Stimulated activated effector memory CD8-positive, alpha-beta T cell treated with anti-CD3 and anti-CD28 coated beads, Interleukin-12 subunit alpha, Interleukin-12 subunit beta, amount 100 ng/mL, for 72 hours (primary cell): ENCODE results near the gene PTPRN2.
"Not testable (repeated sequence)": the region's sequence is repeated elsewhere in the genome, so short reads cannot be mapped to it uniquely, and the experiment has no call there.

ENCODE experiments used
- ATAC-seq: fragments of 150-1000 bp; cut with Tn5 transposase; 2 replicates; pipeline ENCODE4 v1.10.0; 2021
- DNase-seq, 2 donors: peaks; one replicate each; pipeline ENCODE4 v3.0.0; 2021 to 2022; ENCODE audit warnings: low spot score in 2 of 2
- H3K27ac Mint-ChIP-seq: one replicate; pipeline ENCODE4 v1.8.0; 2022; ENCODE audit warnings: mild to moderate bottlenecking, mixed read lengths
- H3K36me3 Mint-ChIP-seq: one replicate; pipeline ENCODE4 v1.8.0; 2022; ENCODE audit warnings: mild to moderate bottlenecking, mixed read lengths
- H3K4me1 Mint-ChIP-seq: one replicate; pipeline ENCODE4 v1.8.0; 2022; ENCODE audit warnings: mixed read lengths
- H3K4me3 Mint-ChIP-seq: one replicate; pipeline ENCODE4 v1.8.0; 2022; ENCODE audit warnings: mild to moderate bottlenecking, mixed read lengths
- H3K9me3 Mint-ChIP-seq: one replicate; pipeline ENCODE4 v1.8.0; 2022; ENCODE audit warnings: mixed read lengths

PTPRN2 gene

DNA sequence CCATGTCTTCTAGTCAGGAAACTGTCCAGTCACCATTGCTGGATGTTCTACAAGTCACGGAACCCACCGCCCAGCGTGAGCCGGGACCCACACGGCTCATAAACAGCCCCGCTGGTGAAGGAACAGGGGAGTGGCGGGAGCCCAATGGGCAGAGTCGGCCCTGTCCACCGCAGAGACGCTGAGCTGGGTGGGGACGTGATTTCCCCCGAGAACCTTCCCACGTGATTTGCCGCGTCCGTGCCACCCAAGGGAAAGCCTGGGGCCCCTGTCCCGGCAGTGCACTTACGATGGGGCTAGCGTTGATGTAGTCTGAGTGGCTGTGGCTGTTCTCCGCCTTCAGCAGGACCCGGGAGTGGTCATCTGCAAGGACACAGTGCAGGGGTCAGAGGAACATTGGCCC, 983.9 kb downstream of the PTPRN2 start:
- no peaks in the 10 kb centered on the region for H3K36me3 Mint-ChIP-seq
- no peaks in the 10 kb centered on the region for H3K4me1 Mint-ChIP-seq
- no peaks in the 10 kb centered on the region for H3K9me3 Mint-ChIP-seq
- no peak for ATAC-seq
- no peak overlapping the region for H3K27ac Mint-ChIP-seq
- DNase-seq: no peak
- no peak overlapping the region for H3K4me3 Mint-ChIP-seq

DNA sequence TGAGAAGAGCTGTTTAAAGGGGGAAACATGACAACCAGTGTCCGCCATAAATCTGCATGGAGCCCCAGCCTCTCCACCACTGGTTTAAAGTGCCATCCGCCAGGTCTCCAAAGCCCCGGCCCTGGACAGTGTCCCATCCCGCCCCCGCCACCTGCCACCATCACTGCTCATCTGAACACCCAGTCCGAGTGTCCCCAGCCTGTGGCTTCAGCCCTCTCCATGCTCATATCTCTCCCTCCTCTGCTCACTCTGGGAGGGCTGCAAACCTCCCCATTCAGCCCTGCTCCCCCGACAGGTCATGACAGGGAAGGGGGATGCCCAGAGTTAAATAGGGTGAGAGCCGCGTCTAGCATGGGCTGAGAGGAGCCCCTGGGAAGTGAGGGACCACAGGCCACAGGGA, 984.6 kb downstream of the PTPRN2 start:
- no peak overlapping the region for H3K4me3 Mint-ChIP-seq
- H3K36me3 Mint-ChIP-seq: no peaks in the 10 kb centered on the region
- no peak for DNase-seq
- ATAC-seq: no peak
- H3K9me3 Mint-ChIP-seq: no peaks in the 10 kb centered on the region
- no peak overlapping the region for H3K27ac Mint-ChIP-seq
- no peaks in the 10 kb centered on the region for H3K4me1 Mint-ChIP-seq

DNA sequence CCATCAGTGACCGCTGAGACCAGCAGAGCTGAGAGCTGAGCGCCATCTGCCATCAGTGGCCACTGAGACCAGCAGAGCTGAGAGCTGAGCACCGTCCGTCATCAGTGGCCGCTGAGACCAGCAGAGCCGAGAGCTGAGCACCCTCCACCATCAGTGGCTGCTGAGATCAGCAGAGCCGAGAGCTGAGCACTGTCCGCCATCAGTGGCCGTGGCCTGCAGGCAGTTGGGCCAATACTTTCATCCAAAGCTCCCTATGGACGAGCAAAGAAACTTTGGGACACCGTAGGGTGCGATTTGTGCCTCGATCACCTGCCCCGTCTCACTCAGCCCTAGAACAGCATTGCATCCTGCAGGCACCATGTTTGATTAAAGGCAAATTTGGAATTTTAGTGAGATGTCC, 985.0 kb downstream of the PTPRN2 start:
- Mint-ChIP-seq H3K9me3 (no peaks in the 10 kb centered on the region), H3K4me1 (no peaks in the 10 kb centered on the region), H3K27ac (no peak overlapping the region), H3K4me3 (no peak overlapping the region), H3K36me3 (no peaks in the 10 kb centered on the region)
- no peak for ATAC-seq
- no peak for DNase-seq

DNA sequence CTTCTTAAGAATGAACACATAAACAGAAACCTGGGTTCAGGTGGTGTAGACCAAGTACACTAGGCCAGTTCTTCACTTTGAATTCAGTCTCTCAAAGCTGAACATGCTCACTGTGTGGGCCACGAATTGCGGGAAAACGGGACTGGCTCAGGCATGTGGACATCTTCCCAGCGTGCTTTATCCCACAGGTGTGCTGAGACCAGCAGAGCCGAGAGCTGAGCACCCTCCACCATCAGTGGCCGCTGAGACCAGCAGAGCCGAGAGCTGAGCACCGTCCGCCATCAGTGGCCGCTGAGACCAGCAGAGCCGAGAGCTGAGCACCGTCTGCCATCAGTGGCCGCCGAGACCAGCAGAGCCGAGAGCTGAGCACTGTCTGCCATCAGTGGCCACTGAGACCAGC, 985.5 kb downstream of the PTPRN2 start:
- no peaks in the 10 kb centered on the region for H3K36me3 Mint-ChIP-seq
- no peaks in the 10 kb centered on the region for H3K9me3 Mint-ChIP-seq
- no peak overlapping the region for H3K4me3 Mint-ChIP-seq
- no peaks in the 10 kb centered on the region for H3K4me1 Mint-ChIP-seq
- no peak overlapping the region for H3K27ac Mint-ChIP-seq
- no peak for DNase-seq
- ATAC-seq: no peak

DNA sequence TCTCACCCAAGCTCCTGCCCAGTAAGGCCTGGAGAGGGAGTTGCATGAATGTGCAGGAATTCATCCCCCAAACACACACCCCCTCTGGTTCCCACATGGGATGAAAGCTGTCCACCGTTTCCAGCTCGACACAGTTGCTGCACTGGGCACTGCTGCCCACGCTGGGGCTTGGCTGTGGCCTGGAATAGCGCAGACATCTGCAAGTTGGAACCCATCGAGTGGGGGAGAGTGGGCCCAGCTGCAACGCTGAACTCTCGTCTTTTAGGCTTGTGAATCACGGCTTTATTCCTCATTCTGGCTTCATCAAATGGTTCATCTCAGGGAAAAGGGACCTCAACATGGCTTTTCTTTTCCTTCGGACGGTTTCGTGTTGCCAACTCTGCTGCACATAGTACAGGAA, 986.1 kb downstream of the PTPRN2 start:
- Mint-ChIP-seq H3K4me1 (no peaks in the 10 kb centered on the region), H3K36me3 (no peaks in the 10 kb centered on the region), H3K4me3 (no peak overlapping the region), H3K27ac (no peak overlapping the region), H3K9me3 (no peaks in the 10 kb centered on the region)
- no peak for DNase-seq
- no peak for ATAC-seq

DNA sequence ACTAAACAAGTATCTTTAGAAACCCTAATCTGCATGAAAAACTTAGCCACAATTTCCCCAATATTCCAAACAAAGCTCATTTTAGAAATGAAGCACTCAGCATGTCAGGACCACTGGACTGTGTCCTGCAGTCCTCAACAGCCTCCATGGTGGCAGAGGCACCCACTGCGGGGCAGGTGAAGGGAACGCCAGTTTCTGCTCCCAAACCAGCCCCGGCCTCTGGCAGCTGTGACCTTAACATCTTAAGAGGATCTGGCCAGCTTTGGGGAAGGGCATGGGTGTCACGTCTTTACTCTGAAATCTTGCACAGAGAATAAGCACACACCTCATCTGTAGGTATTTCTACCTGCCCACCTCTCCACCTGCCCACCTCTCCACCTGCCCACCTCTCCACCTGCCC, 988.1 kb downstream of the PTPRN2 start:
- no peak for ATAC-seq
- no peak overlapping the region for H3K4me3 Mint-ChIP-seq
- no peaks in the 10 kb centered on the region for H3K4me1 Mint-ChIP-seq

DNA sequence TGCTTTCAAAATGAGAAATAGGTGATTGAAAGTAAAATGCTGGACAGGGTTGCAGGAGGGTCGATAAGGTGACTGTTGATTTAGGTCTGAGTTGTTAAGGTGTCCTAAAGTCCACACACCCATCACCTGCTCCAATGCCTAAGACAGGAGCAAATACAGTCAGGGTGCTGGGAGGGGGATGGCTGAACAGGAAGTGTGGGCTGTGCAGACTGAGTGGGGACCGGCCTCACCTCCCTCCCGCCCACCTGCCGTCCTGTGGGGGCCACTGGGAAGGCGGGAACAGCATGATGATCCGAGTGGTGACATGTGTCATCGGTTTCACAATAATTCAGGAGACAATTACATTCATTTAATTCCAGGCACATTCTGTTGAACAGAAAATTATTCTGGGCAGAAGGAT, 990.1 kb downstream of the PTPRN2 start:
- no peak overlapping the region for H3K4me3 Mint-ChIP-seq

More for the DNA sequence above, 988.1 kb downstream of the PTPRN2 start:
- H3K9me3 Mint-ChIP-seq: no peaks in the 10 kb centered on the region
- DNase-seq: no peak
- no peaks in the 10 kb centered on the region for H3K36me3 Mint-ChIP-seq
- no peak overlapping the region for H3K27ac Mint-ChIP-seq

DNA sequence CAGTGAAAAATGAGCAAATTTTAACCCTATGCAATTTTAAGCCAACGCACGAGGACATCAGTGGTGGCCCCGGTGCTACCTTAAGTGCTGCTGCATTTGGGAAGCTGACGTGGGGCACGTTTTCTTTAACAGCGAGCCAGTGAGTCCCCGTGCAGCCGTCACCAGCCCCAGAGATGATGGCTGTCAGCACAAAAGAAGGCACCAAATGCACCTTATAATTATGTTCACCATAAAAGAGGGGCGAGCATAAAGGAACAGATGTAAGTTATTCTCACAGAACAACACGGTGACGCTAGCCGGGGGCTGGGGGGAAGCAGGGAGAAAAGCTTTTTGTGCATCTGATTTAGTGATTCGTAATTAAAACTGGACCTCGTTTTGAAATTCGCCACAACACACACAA, 990.7 kb downstream of the PTPRN2 start:
- Mint-ChIP-seq H3K4me3 (no peak overlapping the region), H3K4me1 (peaks cover 14% of the 10 kb centered on the region), H3K36me3 (no peaks in the 10 kb centered on the region), H3K9me3 (peaks cover 5% of the 10 kb centered on the region), H3K27ac (no peak overlapping the region)
- DNase-seq: no peak
- no peak for ATAC-seq

More for the DNA sequence above, 990.1 kb downstream of the PTPRN2 start:
- Mint-ChIP-seq H3K9me3 (peaks cover under 1% of the 10 kb centered on the region), H3K27ac (no peak overlapping the region), H3K4me1 (peaks cover 8% of the 10 kb centered on the region), H3K36me3 (no peaks in the 10 kb centered on the region)
- DNase-seq (no peak), ATAC-seq (no peak)

DNA sequence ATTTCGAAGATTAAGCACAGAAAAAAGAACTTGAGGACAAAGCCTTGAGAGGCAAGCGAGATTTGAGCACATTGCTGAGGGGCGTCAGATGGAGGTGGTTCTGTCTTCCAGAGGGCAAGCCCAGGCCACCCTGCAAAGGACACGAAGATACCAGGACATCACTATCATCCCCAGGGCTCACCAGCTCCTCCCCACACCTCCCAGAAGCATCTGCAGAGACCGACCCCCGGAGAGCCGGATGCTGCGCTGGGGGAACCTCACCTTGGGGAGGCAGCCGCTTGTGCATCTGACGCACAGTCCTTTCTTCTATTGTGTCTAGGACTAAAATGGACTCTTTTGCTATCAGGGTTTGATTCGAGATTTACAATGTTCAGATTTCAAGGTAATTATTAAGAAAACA, 991.2 kb downstream of the PTPRN2 start:
- Mint-ChIP-seq H3K9me3 (peaks cover 5% of the 10 kb centered on the region), H3K27ac (no peak overlapping the region)

DNA sequence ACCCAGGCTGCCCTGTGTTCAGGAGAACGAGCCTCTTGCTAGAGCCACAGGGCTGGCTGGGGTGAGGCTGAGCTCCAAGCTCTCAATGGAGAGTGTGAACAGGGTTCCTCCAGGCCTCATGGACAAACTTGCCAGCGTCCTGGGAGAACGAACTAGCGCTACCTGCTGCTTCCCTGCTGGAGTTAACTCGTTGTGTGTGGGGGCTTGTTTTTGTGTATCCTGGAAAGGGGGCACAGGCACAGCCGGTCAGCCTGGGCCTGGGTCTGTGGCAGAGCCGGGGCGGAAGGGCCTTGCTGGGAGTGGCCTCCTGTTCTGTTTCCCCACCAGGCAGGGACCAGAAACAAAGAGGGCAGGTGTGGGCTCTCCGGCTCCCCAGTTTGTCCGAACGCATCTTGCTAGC, 991.6 kb downstream of the PTPRN2 start:
- H3K27ac Mint-ChIP-seq: no peak overlapping the region
- ATAC-seq (no peak), DNase-seq (no peak)
- H3K36me3 Mint-ChIP-seq: no peaks in the 10 kb centered on the region
- H3K4me1 Mint-ChIP-seq: peaks cover 14% of the 10 kb centered on the region
- no peak overlapping the region for H3K4me3 Mint-ChIP-seq
- peaks cover 5% of the 10 kb centered on the region for H3K9me3 Mint-ChIP-seq

More for the DNA sequence above, 991.2 kb downstream of the PTPRN2 start:
- H3K4me3 Mint-ChIP-seq: no peak overlapping the region
- no peak for DNase-seq
- no peak for ATAC-seq
- peaks cover 14% of the 10 kb centered on the region for H3K4me1 Mint-ChIP-seq
- H3K36me3 Mint-ChIP-seq: no peaks in the 10 kb centered on the region

DNA sequence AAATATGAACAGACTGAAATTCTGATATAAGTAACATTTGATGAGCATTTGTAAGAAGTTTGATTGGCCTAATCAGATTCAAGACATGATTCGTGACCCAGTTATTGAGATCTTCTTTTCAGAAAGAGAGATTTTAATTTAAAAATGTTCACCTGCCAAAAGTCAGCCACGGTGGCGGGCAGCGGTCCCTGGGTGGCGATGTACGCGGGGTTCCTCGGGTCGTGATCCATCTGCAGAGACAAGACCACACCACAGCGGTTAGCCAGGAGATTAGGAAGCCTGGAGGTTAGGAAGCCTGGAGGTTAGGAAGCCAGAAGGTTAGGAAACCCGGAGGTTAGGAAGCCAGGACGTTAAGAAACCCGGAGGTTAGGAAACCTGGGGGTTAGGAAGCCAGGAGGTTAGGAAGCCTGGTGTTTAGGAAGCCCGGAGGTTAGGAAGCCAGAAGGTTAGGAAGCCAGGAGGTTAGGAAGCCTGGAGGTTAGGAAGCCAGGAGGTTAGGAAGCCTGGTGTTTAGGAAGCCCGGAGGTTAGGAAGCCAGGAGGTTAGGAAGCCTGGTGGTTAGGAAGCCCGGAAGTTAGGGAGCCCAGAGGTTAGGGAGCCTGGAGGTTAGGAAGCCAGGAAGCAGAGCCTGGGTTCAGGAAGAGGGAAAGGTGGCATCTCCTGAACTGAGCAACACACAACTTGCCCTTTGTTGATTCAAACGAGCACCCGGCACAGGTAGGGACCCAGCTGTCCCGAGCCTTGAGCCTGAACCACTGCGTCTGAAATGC, 992.4 kb downstream of the PTPRN2 start:
- no peak overlapping the region for H3K4me3 Mint-ChIP-seq
- H3K36me3 Mint-ChIP-seq: no peaks in the 10 kb centered on the region
- DNase-seq (no peak), ATAC-seq (no peak)
- H3K9me3 Mint-ChIP-seq: peaks cover 5% of the 10 kb centered on the region
- no peak overlapping the region for H3K27ac Mint-ChIP-seq
- H3K4me1 Mint-ChIP-seq: peaks cover 14% of the 10 kb centered on the region

DNA sequence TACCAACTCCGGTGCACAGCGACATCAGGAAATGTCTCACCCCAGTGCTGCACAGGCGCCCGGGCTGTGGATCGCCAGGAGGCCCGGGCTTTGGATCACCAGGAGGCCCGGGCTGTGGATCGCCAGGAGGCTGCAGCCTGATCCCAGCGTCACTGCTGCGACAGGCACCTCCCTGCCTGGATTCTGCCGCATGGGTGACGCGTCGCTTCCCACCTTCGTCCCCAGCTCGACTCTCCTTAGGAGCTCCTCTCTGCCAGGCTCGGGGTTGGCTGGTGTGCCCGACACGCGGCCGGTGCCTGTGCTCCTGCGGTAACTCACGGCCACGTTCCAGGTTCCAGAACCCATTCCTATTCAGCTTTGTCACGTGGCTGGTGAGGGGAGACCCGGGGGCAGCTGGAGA, 993.3 kb downstream of the PTPRN2 start:
- Mint-ChIP-seq H3K27ac (no peak overlapping the region), H3K4me1 (peaks cover 14% of the 10 kb centered on the region), H3K36me3 (no peaks in the 10 kb centered on the region), H3K9me3 (peaks cover 5% of the 10 kb centered on the region), H3K4me3 (no peak overlapping the region)
- no peak for ATAC-seq
- no peak for DNase-seq

DNA sequence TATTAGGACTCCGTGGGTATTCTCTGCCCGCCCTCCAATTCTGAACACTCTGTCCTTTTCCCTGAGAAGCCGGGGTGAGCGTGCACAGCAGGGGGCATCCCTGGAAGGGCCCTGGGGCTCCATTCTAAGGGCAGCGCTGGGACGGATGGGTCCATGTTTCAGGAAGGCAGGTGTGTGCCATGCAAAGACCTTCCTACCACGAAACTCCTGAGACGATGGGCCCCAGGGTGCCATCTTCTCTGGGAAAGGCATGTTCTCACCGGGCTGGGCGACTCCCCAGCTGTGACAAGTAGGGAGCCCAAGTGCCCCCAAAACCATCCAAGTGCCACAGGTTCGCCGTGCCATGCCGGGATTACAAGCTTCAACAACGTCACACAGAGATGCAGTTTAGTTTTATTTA, 994.1 kb downstream of the PTPRN2 start:
- ATAC-seq (no peak), DNase-seq (no peak)
- Mint-ChIP-seq H3K27ac (no peak overlapping the region), H3K9me3 (peaks cover 5% of the 10 kb centered on the region), H3K4me1 (peaks cover 14% of the 10 kb centered on the region), H3K4me3 (no peak overlapping the region), H3K36me3 (no peaks in the 10 kb centered on the region)

DNA sequence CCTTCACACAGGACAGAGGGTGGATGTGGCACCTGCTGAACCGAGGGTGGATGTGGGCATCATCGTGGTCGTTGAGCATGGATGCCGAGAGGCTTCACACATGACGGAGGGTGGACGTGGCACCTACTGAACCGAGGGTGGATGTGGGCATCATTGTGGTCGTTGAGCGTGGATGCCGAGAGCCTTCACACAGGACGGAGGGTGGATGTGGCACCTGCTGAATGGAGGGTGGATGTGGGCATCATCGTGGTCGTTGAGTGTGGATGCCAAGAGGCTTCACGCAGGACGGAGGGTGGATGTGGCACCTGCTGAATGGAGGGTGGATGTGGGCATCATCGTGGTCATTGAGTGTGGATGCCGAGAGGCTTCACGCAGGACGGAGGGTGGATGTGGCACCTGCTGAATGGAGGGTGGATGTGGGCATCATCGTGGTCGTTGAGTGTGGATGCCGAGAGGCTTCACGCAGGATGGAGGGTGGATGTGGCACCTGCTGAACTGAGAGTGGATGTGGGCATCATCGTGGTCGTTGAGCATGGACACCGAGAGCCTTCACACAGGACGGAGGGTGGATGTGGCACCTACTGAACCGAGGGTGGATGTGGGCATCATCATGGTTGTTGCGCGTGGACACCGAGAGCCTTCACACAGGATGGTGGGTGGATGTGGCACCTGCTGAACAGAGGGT, 994.8 kb downstream of the PTPRN2 start:
- DNase-seq, H3K27ac Mint-ChIP-seq, ATAC-seq, H3K36me3 Mint-ChIP-seq, H3K4me3 Mint-ChIP-seq, H3K9me3 Mint-ChIP-seq: not testable (repeated sequence)
- peaks cover 14% of the 10 kb centered on the region for H3K4me1 Mint-ChIP-seq

DNA sequence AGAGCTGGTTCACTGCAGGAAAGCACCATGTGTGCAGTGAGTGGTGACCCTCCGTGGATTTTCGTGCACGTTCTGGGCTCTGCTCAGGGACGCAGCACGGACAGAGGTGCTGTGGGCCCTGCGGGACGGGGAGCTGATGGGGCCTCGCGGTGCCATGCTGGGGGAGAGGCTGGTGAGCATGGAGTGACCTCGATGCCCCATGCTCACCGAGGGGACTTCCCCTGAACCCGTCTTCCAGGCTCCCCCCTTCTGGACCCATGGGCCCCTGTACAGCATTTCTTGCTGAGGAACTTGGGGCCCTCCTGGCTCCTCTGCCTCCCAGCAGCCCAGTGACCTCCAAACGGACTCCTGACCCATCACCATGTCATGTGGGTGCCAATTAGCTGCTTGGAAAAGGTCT, 997.1 kb downstream of the PTPRN2 start:
- no peak for DNase-seq
- ATAC-seq: no peak
- Mint-ChIP-seq H3K4me1 (peaks cover 16% of the 10 kb centered on the region), H3K36me3 (no peaks in the 10 kb centered on the region), H3K4me3 (no peak overlapping the region), H3K27ac (no peak overlapping the region), H3K9me3 (peaks cover 5% of the 10 kb centered on the region)

DNA sequence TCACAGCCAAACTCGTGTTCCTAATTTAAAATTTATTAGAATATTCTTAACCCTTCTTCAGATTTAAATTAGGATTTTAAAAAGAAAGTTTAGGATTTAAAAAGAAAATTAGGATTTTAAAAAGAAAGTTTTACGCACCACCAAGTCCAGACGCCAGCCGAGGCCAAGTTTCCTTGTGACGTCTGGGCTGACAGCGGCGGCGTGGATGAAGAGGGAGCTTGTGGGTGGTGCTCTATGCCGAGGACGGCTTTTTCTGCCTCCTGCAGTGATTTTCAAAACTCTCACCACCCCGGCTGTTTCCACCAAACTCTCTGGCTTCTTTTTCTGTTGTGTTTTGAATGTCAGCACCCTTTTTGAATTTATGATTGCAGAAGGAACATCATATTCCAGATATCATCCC, 997.9 kb downstream of the PTPRN2 start:
- no peak for ATAC-seq
- no peak for DNase-seq
- H3K4me3 Mint-ChIP-seq: no peak overlapping the region
- H3K4me1 Mint-ChIP-seq: peaks cover 19% of the 10 kb centered on the region
- H3K27ac Mint-ChIP-seq: no peak overlapping the region
- no peaks in the 10 kb centered on the region for H3K36me3 Mint-ChIP-seq
- H3K9me3 Mint-ChIP-seq: peaks cover 5% of the 10 kb centered on the region
